GM19452 (cell line): ENCODE results near the gene CST8.

Experiments
- ATAC-seq: cut with Tn5 transposase; IDR thresholded peaks from one replicate; pipeline ENCODE4 v1.9.1; 2021; ENCODE audit not compliant: unreplicated experiment

The CST8 gene

GRCh38 chr20:23519556-23519955 lies 28.6 kb downstream of the CST8 start:
- no peak for ATAC-seq

GRCh38 chr20:23520185-23520584 lies 29.3 kb downstream of the CST8 start:
- ATAC-seq: peak; percentile 53

- ATAC-seq: no peak
Observed at GRCh38 chr20:23524146-23524545, 33.2 kb downstream of the CST8 start.

GRCh38 chr20:23526850-23527249 lies 35.9 kb downstream of the CST8 start:
- no peak for ATAC-seq

- ATAC-seq: no peak
Observed at GRCh38 chr20:23528867-23529431, 38.0 kb downstream of the CST8 start.

- no peak for ATAC-seq
Observed at GRCh38 chr20:23530937-23531567, 40.1 kb downstream of the CST8 start.

- ATAC-seq: no peak
Observed at GRCh38 chr20:23532533-23532932, 41.6 kb downstream of the CST8 start.

GRCh38 chr20:23533161-23533560 lies 42.2 kb downstream of the CST8 start:
- ATAC-seq: no peak

- no peak for ATAC-seq
Observed at GRCh38 chr20:23534801-23535593, 44.1 kb downstream of the CST8 start.

GRCh38 chr20:23536328-23536974 lies 45.5 kb downstream of the CST8 start:
- ATAC-seq: no peak

GRCh38 chr20:23537030-23537429 lies 46.1 kb downstream of the CST8 start:
- no peak for ATAC-seq

- ATAC-seq: no peak
Observed at GRCh38 chr20:23540624-23541023, 49.7 kb downstream of the CST8 start.

- no peak for ATAC-seq
Observed at GRCh38 chr20:23541330-23541729, 50.4 kb downstream of the CST8 start.

GRCh38 chr20:23541776-23542175 lies 50.9 kb downstream of the CST8 start:
- no peak for ATAC-seq

GRCh38 chr20:23542801-23543200 lies 51.9 kb downstream of the CST8 start:
- no peak for ATAC-seq

- no peak for ATAC-seq
Observed at GRCh38 chr20:23544133-23544532, 53.2 kb downstream of the CST8 start.
